Tibial artery (tissue), 4 donors: ENCODE results near the gene CDH18.

Experiments
- DNase-seq, 2 donors: peaks; one replicate each; pipeline ENCODE4 v3.0.0-alpha.2; 2019
- H3K27ac ChIP-seq, 2 donors: fragments of 200-600 bp; sonication (generic) in 1 of 2; 1 replicate in 1 of 2; 2 replicates in 1 of 2; pipeline ENCODE4 v1.5.1; 2018 to 2019; ENCODE audit warnings: mild to moderate bottlenecking in 1 of 2
- H3K27me3 ChIP-seq, 2 donors: fragments of 200-600 bp; sonication (generic) in 1 of 2; one replicate each; pipeline versions ENCODE4 v1.5.1 to v1.6.0; 2016 to 2019
- H3K36me3 ChIP-seq, 3 donors: fragments of 200-600 bp; sonication (generic) in 2 of 3; one replicate each; pipeline ENCODE4 v1.5.1; 2016 to 2019; ENCODE audit warnings: mild to moderate bottlenecking in 2 of 3
- H3K4me1 ChIP-seq, 4 donors: fragments of 200-600 bp; sonication (generic) in 2 of 4; 1 replicate in 3 of 4; 2 replicates in 1 of 4; pipeline ENCODE4 v1.5.1; 2016 to 2019
- H3K4me3 ChIP-seq, 2 donors: fragments of 200-600 bp; sonication (generic) in 1 of 2; 1 replicate in 1 of 2; 2 replicates in 1 of 2; pipeline ENCODE4 v1.5.1; 2018 to 2019; ENCODE audit warnings: mild to moderate bottlenecking in 2 of 2
- H3K9me3 ChIP-seq, 3 donors: fragments of 200-600 bp; sonication (generic) in 1 of 3; one replicate each; pipeline ENCODE4 v1.5.1; 2016 to 2019
- CTCF ChIP-seq, 2 experiments: fragments of 200-600 bp in 1 of 2; fragments of 450-650 bp in 1 of 2; IDR thresholded peaks; one replicate each; pipeline ENCODE4 v1.5.1; 2017 to 2019; ENCODE audit warnings: antibody characterized with exemption in 2 of 2, mild to moderate bottlenecking in 1 of 2, moderate library complexity in 1 of 2
- intact Hi-C: fragments of 100-400 bp; cut with DNase I; formaldehyde crosslinking; loops from one replicate; pipeline ENCODE4 v1.15.0; 2023; ENCODE audit warnings: low total_unique reads

The CDH18 gene

DNA sequence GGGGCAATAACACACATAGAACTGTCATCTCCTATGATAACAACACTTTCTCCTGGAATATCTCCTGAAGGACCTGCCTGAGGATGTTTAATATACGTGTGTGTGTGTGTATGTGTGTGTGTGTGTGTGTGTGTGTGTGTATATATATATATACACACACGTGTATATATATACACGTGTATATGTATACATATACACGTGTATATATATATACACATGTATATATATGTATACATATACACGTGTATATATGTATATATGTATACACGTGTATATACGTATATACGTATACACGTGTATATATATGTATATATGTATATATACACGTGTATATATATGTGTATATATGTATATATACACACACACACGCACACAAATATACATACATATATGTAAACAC lies 27.5 kb downstream of the CDH18 start:
- intact Hi-C loops: no loop called here
- Histone ChIP-seq H3K9me3 (no peaks in the 10 kb centered on the region), H3K27ac (no peak overlapping the region), H3K36me3 (no peaks in the 10 kb centered on the region), H3K4me1 (no peaks in the 10 kb centered on the region), H3K4me3 (no peak overlapping the region), H3K27me3 (no peaks in the 10 kb centered on the region)
- TF ChIP-seq CTCF (IDR thresholded peaks at IDR 0.05): no peak
- DNase-seq: no peak

- no peak for DNase-seq
- Histone ChIP-seq H3K27me3 (no peaks in the 10 kb centered on the region), H3K27ac (no peak overlapping the region), H3K9me3 (no peaks in the 10 kb centered on the region), H3K36me3 (no peaks in the 10 kb centered on the region), H3K4me1 (no peaks in the 10 kb centered on the region), H3K4me3 (no peak overlapping the region)
- TF ChIP-seq CTCF (IDR thresholded peaks at IDR 0.05): no peak
- intact Hi-C loops: no loop called here
These were observed 28.1 kb downstream of the CDH18 start for GRCh38 chr5:19959830-19960384.

DNA sequence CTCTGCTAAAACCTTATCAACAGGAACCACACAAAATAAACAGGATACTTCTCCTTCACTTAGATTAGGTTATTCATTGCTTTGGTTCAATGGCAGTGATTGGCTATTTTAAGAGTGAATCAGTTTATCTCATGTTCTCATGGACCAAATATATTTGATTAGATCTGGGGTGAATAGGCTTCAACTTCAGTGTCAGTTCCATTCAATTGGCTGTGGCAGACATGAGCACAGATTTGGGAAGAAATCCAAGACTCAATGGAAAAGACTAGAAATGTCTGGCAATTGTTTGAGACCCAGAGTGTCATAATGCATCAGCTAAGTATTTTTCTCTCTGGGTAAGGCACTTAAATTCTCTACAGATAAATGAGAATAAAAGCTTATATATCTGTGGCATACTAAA lies 37.1 kb downstream of the CDH18 start:
- no peaks in the 10 kb centered on the region for H3K9me3 ChIP-seq
- H3K27ac ChIP-seq: no peak overlapping the region
- no peaks in the 10 kb centered on the region for H3K27me3 ChIP-seq
- DNase-seq: no peak
- no peak for TF ChIP-seq CTCF (IDR thresholded peaks at IDR 0.05)
- H3K36me3 ChIP-seq: no peaks in the 10 kb centered on the region
- no peak overlapping the region for H3K4me3 ChIP-seq
- H3K4me1 ChIP-seq: no peaks in the 10 kb centered on the region
- intact Hi-C loops: no loop called here

- intact Hi-C loops: no loop called here
- DNase-seq: no peak
- no peak for TF ChIP-seq CTCF (IDR thresholded peaks at IDR 0.05)
- Histone ChIP-seq H3K27ac (no peak overlapping the region), H3K36me3 (no peaks in the 10 kb centered on the region), H3K4me3 (no peak overlapping the region), H3K4me1 (no peaks in the 10 kb centered on the region), H3K9me3 (no peaks in the 10 kb centered on the region), H3K27me3 (no peaks in the 10 kb centered on the region)
These were observed 47.8 kb downstream of the CDH18 start for GRCh38 chr5:19940192-19940591.

GRCh38 chr5:19930451-19930850 lies 57.5 kb downstream of the CDH18 start:
- no peaks in the 10 kb centered on the region for H3K4me1 ChIP-seq
- H3K36me3 ChIP-seq: no peaks in the 10 kb centered on the region
- intact Hi-C loops: no loop called here

More at GRCh38 chr5:19930451-19930850, 57.5 kb downstream of the CDH18 start:
- H3K27me3 ChIP-seq: no peaks in the 10 kb centered on the region
- TF ChIP-seq CTCF (IDR thresholded peaks at IDR 0.05): no peak
- no peak overlapping the region for H3K27ac ChIP-seq
- no peak overlapping the region for H3K4me3 ChIP-seq
- H3K9me3 ChIP-seq: no peaks in the 10 kb centered on the region
- no peak for DNase-seq
